Smooth muscle cell (in vitro differentiated cells): ENCODE data around the gene TMEM178B. TPM values are rescaled to one million over a fixed set of nuclear protein-coding genes. Genes with fewer than 3 reads are reported as not detected.

Source experiments
- DNase-seq: peaks from one replicate; lab custom pipeline; 2025; ENCODE audit not compliant: unreplicated experiment; lab: John Stamatoyannopoulos, UW
- H2AFZ ChIP-seq: fragments of 200-600 bp; sonication (generic); 2 replicates; pipeline ENCODE4 v1.6.0; 2016; ENCODE audit warnings: antibody characterized with exemption, low read depth, mild to moderate bottlenecking
- H3F3A ChIP-seq: fragments of 200-600 bp; sonication (generic); 2 replicates; pipeline ENCODE4 v1.6.0; 2017; ENCODE audit warnings: antibody characterized with exemption, low read depth
- H3K27ac ChIP-seq: fragments of 200-600 bp; sonication (generic); 2 replicates; pipeline ENCODE4 v1.5.1; 2016; ENCODE audit warnings: low read depth, mild to moderate bottlenecking
- H3K27me3 ChIP-seq: fragments of 200-600 bp; sonication (generic); 2 replicates; pipeline ENCODE4 v1.6.1; 2016; ENCODE audit warnings: low read depth, mild to moderate bottlenecking
- H3K36me3 ChIP-seq: fragments of 200-600 bp; sonication (generic); 2 replicates; pipeline ENCODE4 v1.5.1; 2016; ENCODE audit warnings: low read depth
- H3K4me1 ChIP-seq: fragments of 200-600 bp; sonication (generic); 2 replicates; pipeline ENCODE4 v1.5.1; 2016; ENCODE audit warnings: low read depth
- H3K4me2 ChIP-seq: fragments of 200-600 bp; sonication (generic); 2 replicates; pipeline ENCODE4 v1.6.0; 2016; ENCODE audit warnings: mild to moderate bottlenecking
- H3K4me3 ChIP-seq: fragments of 200-600 bp; sonication (generic); 2 replicates; pipeline ENCODE4 v1.5.1; 2016; ENCODE audit warnings: mild to moderate bottlenecking
- H3K79me2 ChIP-seq: fragments of 200-600 bp; sonication (generic); 2 replicates; pipeline ENCODE4 v1.6.0; 2016; ENCODE audit warnings: low read depth, mild to moderate bottlenecking
- H3K9ac ChIP-seq: fragments of 200-600 bp; sonication (generic); 2 replicates; pipeline ENCODE4 v1.6.0; 2016; ENCODE audit warnings: low read depth
- H3K9me3 ChIP-seq: fragments of 200-600 bp; sonication (generic); replicated peaks from 2 replicates; pipeline ENCODE4 v1.5.1; 2016; ENCODE audit warnings: low read depth
- H4K20me1 ChIP-seq: fragments of 200-600 bp; sonication (generic); 2 replicates; pipeline ENCODE4 v1.6.0; 2016; ENCODE audit warnings: low read depth
- WGBS: methylation state at CpG from one replicate; pipeline ENCODE4 v1.1.7; 2016; ENCODE audit warnings: low lambda C conversion rate; 5-methylcytosine and 5-hydroxymethylcytosine counted together
- polyA plus RNA-seq: library from polyadenylated mRNA; unstranded; fragments of >200 nt; fragmentation: Nextera tagmentation; extraction: Ambion mirVana; gene quantifications from 2 replicates; pipeline ENCODE4 v1.2.1, GENCODE V29; 2016
- total RNA-seq: library from RNA; depleted of rRNA; stranded (reverse); fragments of >200 nt; gene quantifications from 2 replicates; pipeline ENCODE4 v1.2.3, GENCODE V29; 2014
- TF ChIP-seq, protein P1 (sequence below): fragments of 200-600 bp; sonication (generic); IDR thresholded peaks from 2 replicates; pipeline ENCODE4 v1.5.1; 2017; ENCODE audit warnings: borderline replicate concordance, mild to moderate bottlenecking, antibody characterized with exemption; ENCODE audit not compliant: insufficient read depth, poor library complexity, severe bottlenecking

The TMEM178B gene
- total and polyA plus RNA-seq, 2 experiments from 2014 or later: 0.72 TPM; not detected in 1

DNA sequence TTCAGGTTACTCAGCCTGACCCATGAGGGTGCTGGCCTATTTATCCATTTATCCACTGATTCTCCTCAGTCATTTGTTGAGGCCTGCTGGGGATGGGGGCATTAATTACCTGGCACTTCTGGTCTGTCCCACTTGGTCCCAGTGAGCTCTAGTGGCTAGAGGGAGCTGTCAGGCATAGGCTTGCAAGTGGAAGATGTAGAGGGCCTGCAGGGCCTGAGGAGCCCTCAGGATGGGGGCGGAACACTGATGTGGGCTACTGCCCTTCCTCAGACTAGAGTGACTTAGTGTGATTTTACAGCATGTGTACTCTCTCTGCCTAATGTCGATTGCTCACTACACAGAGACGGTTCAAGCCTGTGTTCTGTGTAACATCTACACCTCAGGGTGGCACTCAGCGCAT, 45.3 kb downstream of the TMEM178B start:
- DNase-seq: no peak
- H3K4me1 ChIP-seq: no peaks in the 10 kb centered on the region
- H3K79me2 ChIP-seq: no peaks in the 10 kb centered on the region
- no peak overlapping the region for H3K27ac ChIP-seq
- H3K9ac ChIP-seq: no peak overlapping the region
- no peak overlapping the region for H3K4me2 ChIP-seq
- TF ChIP-seq, protein P1, sequence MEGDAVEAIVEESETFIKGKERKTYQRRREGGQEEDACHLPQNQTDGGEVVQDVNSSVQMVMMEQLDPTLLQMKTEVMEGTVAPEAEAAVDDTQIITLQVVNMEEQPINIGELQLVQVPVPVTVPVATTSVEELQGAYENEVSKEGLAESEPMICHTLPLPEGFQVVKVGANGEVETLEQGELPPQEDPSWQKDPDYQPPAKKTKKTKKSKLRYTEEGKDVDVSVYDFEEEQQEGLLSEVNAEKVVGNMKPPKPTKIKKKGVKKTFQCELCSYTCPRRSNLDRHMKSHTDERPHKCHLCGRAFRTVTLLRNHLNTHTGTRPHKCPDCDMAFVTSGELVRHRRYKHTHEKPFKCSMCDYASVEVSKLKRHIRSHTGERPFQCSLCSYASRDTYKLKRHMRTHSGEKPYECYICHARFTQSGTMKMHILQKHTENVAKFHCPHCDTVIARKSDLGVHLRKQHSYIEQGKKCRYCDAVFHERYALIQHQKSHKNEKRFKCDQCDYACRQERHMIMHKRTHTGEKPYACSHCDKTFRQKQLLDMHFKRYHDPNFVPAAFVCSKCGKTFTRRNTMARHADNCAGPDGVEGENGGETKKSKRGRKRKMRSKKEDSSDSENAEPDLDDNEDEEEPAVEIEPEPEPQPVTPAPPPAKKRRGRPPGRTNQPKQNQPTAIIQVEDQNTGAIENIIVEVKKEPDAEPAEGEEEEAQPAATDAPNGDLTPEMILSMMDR: no peak
- WGBS: 93% methylated on average over 4 of the region's 4 CpGs
- H3K36me3 ChIP-seq: no peaks in the 10 kb centered on the region
- no peak overlapping the region for H2AFZ ChIP-seq
- no peaks in the 10 kb centered on the region for H3K9me3 ChIP-seq
- no peak overlapping the region for H3K4me3 ChIP-seq
- H3F3A ChIP-seq: no peaks in the 10 kb centered on the region
- no peaks in the 10 kb centered on the region for H4K20me1 ChIP-seq
- H3K27me3 ChIP-seq: no peaks in the 10 kb centered on the region

DNA sequence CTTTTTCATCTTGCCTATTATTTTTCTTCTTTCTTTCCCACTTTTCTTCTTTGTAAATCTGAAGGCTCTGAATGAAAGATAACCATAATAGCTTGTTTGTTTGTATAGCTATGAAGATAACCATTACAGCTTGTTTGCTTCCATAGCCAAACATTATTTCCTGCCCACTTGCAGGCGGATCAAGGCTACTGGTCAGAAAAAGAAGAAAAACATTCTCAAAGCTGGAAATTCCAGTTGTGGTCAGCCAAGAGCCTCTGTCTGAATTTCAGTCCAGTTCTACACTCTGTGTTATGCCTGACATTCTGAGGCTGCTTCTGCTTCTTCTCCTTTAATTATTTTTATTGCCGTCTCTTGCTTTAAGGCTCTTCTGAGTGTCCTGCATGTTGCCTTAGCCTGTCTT, 48.9 kb downstream of the TMEM178B start:
- Histone ChIP-seq H3K4me1 (no peaks in the 10 kb centered on the region), H3K27me3 (no peaks in the 10 kb centered on the region), H3K4me3 (no peak overlapping the region), H4K20me1 (no peaks in the 10 kb centered on the region), H3K9me3 (no peaks in the 10 kb centered on the region), H3K27ac (no peak overlapping the region), H3K79me2 (no peaks in the 10 kb centered on the region), H2AFZ (no peak overlapping the region), H3F3A (no peaks in the 10 kb centered on the region), H3K9ac (no peak overlapping the region), H3K4me2 (peak overlapping the region; percentile 35), H3K36me3 (no peaks in the 10 kb centered on the region)
- DNase-seq: no peak
- TF ChIP-seq, protein P1: no peak
- 32% methylated on average over 2 of the region's 2 CpGs for WGBS

DNA sequence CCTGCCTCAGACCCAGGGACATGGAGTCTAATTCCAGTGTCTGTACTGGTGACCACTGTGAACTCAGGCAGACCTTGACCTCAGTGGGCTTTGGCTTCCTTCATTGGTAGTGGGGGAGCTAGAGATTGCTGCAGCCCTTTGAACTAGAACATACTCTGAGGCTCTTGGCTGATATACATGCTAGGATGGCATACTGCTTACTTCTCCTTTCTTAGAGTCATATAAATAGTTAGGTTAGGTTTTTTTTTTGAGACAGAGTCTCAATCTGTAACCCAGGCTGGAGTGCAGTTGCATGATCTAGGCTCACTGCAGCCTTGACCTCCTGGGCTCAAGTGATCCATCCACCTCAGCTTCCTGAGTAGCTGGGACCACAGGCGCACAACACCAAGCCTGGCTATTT, 49.7 kb downstream of the TMEM178B start:
- no peak overlapping the region for H3K27ac ChIP-seq
- 93% methylated on average over 1 of the region's 1 CpG for WGBS
- no peaks in the 10 kb centered on the region for H3K36me3 ChIP-seq
- H3K9me3 ChIP-seq: no peaks in the 10 kb centered on the region
- H4K20me1 ChIP-seq: no peaks in the 10 kb centered on the region
- H3K27me3 ChIP-seq: no peaks in the 10 kb centered on the region
- no peaks in the 10 kb centered on the region for H3F3A ChIP-seq
- no peaks in the 10 kb centered on the region for H3K4me1 ChIP-seq
- no peak overlapping the region for H2AFZ ChIP-seq
- no peak overlapping the region for H3K4me3 ChIP-seq
- no peak for DNase-seq
- H3K4me2 ChIP-seq: no peak overlapping the region
- H3K79me2 ChIP-seq: no peaks in the 10 kb centered on the region
- TF ChIP-seq, protein P1: no peak
- no peak overlapping the region for H3K9ac ChIP-seq

DNA sequence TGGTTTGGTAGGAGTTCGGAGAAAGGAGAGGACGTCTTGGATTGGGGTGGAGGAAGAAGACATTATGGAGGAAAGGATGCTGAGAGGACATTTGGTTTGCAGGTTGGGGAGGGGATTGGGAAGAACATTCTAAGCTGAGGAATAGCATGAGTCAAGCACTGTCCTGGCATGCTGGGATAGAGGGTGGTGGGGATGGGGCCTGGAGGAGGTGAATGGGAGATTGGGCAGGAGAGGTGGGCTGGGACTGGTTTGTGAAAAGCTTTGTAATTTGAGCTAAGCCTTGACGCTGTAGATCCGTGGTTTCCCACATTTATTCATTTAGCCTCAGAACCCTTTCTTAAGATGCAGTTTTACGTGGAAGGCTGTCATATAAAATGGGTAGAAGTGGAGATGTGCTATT, 52.2 kb downstream of the TMEM178B start:
- no peaks in the 10 kb centered on the region for H3F3A ChIP-seq
- no peaks in the 10 kb centered on the region for H3K27me3 ChIP-seq
- no peaks in the 10 kb centered on the region for H4K20me1 ChIP-seq
- TF ChIP-seq, protein P1: no peak
- H3K9ac ChIP-seq: no peak overlapping the region
- WGBS: 67% methylated on average over 5 of the region's 5 CpGs
- no peak overlapping the region for H3K4me3 ChIP-seq
- H2AFZ ChIP-seq: no peak overlapping the region
- H3K4me1 ChIP-seq: no peaks in the 10 kb centered on the region
- H3K27ac ChIP-seq: no peak overlapping the region
- no peak overlapping the region for H3K4me2 ChIP-seq
- no peaks in the 10 kb centered on the region for H3K79me2 ChIP-seq
- no peak for DNase-seq
- H3K36me3 ChIP-seq: no peaks in the 10 kb centered on the region
- no peaks in the 10 kb centered on the region for H3K9me3 ChIP-seq
